ENCODE measurements around the gene SMCR8. TPM values are rescaled to one million over a fixed set of nuclear protein-coding genes. Genes with fewer than 3 reads are reported as not detected.

Gene SMCR8
- total and polyA plus RNA-seq, 2 of the 4 experiments (the other 2 are of a cell fraction) = 7.1 to 10.9 TPM

GRCh38 chr17:18291718-18292540, 23.2 kb upstream of the SMCR8 start:
- in situ Hi-C loops (cut with MboI; ENCODE audit: low sequenced_read_pairs) = no loop called here
- H3K36me3 ChIP-seq (ENCODE audit: control insufficient read depth, insufficient read depth, low read length) = peaks cover 49% of the 10 kb centered on the region
- TF ChIP-seq MAFK (IDR thresholded peaks at IDR 0.05; ENCODE audit: low read depth, low read length) (no peak), FOS (IDR thresholded peaks at IDR 0.05; ENCODE audit: low read depth, low read length) (no peak), SMC3 (IDR thresholded peaks at IDR 0.05; ENCODE audit: low read depth, low read length) (no peak), MAZ (IDR thresholded peaks at IDR 0.05; ENCODE audit: borderline replicate concordance, low read depth, low read length) (no peak), RCOR1 (IDR thresholded peaks at IDR 0.05; ENCODE audit: insufficient replicate concordance, low read length) (no peak), BHLHE40 (IDR thresholded peaks at IDR 0.05; ENCODE audit: low read depth, low read length) (no peak), POLR2A (IDR thresholded peaks at IDR 0.05; ENCODE audit: low read depth, low read length) (no peak), ELK1 (IDR thresholded peaks at IDR 0.05; ENCODE audit: borderline replicate concordance, low read depth, low read length) (no peak), RFX5 (IDR thresholded peaks at IDR 0.05; ENCODE audit: low read depth, low read length) (no peak), MXI1 (IDR thresholded peaks at IDR 0.05; ENCODE audit: borderline replicate concordance, low read depth, low read length) (no peak), RAD21 (IDR thresholded peaks at IDR 0.05; ENCODE audit: low read length) (no peak), NFE2L2 (IDR thresholded peaks at IDR 0.05; ENCODE audit: low read depth, low read length) (no peak), CHD1 (IDR thresholded peaks at IDR 0.05; ENCODE audit: low read depth, low read length) (no peak), CTCF (conservative IDR thresholded peaks at IDR 0.05; ENCODE audit: low read depth, low read length) (no peak), USF2 (IDR thresholded peaks at IDR 0.05; ENCODE audit: low read depth, low read length) (no peak)

More at GRCh38 chr17:18291718-18292540, 23.2 kb upstream of the SMCR8 start:
- H2BK120ac ChIP-seq (ENCODE audit: low read depth, low read length) = no peak overlapping the region
- no peak overlapping the region for H2BK20ac ChIP-seq (ENCODE audit: low read depth, low read length)
- no peak overlapping the region for H3K4ac ChIP-seq (ENCODE audit: low read depth, low read length)
- no peaks in the 10 kb centered on the region for H3K9me1 ChIP-seq (ENCODE audit: insufficient read depth, low read length)
- H4K5ac ChIP-seq (ENCODE audit: low read depth, low read length) = no peak overlapping the region
- no peaks in the 10 kb centered on the region for H4K20me1 ChIP-seq (ENCODE audit: insufficient read depth, low read length)
- dilution Hi-C loops (cut with HindIII; ENCODE audit: low sequenced_read_pairs, unreplicated experiment) = no loop called here
- CTCF ChIA-PET = no interaction called here
- no peak for ATAC-seq (ENCODE audit: low read depth)
- no peak overlapping the region for H3K4me3 ChIP-seq (ENCODE audit: insufficient read depth, low read depth, low read length)
- intact Hi-C loops (cut with micrococcal nuclease) = loop anchor here (2.0 kb wide), 1 partner anchor 19 kb away; no protein-coding TSS in a partner anchor
- H3K4me2 ChIP-seq (ENCODE audit: low read depth, low read length) = no peak overlapping the region
- no peak overlapping the region for H4K8ac ChIP-seq (ENCODE audit: low read depth in 2 of 2, low read length in 2 of 2)
- H2BK5ac ChIP-seq (ENCODE audit: low read depth, low read length, poor library complexity, severe bottlenecking) = no peak overlapping the region
- H3K79me1 ChIP-seq (ENCODE audit: low read depth in 1 of 2, low read length in 2 of 2) = peaks cover 0 to 8% of the 10 kb centered on the region in 2 experiments; a peak in 3 of 4 replicates
- H3K9me3 ChIP-seq (ENCODE audit: control insufficient read depth, insufficient read depth, low read length) = no peaks in the 10 kb centered on the region
- DNase-seq = no peak
- no peaks in the 10 kb centered on the region for H3K27me3 ChIP-seq (ENCODE audit: control insufficient read depth, insufficient read depth, low read length)
- WGBS, 2 experiments (ENCODE audit: extremely low coverage in 2 of 2, insufficient read length in 1 of 2) = no CpG with 5 or more reads among the region's 15 CpGs
- no peak overlapping the region for H2AFZ ChIP-seq (replicated peaks; ENCODE audit: low read length, poor library complexity)
- no peak overlapping the region for H3K23ac ChIP-seq (ENCODE audit: low read depth, low read length)
- BruUV-seq (replicated peaks) = no TSS peak
- H3K9ac ChIP-seq (ENCODE audit: low read depth, low read length) = no peak overlapping the region
- H3K56ac ChIP-seq (ENCODE audit: extremely low read depth, insufficient read depth, low read length) = no peak overlapping the region
- no peak overlapping the region for H2AK9ac ChIP-seq (replicated peaks; ENCODE audit: low read depth, low read length, poor library complexity)
- no peak overlapping the region for H4K91ac ChIP-seq (ENCODE audit: insufficient read depth, low read depth, low read length)
- H2AK5ac ChIP-seq (ENCODE audit: low read depth, low read length) = no peak overlapping the region
- no peak overlapping the region for H3K27ac ChIP-seq (ENCODE audit: insufficient read depth, low read length)
- no peak overlapping the region for H2BK15ac ChIP-seq (ENCODE audit: low read depth, low read length)
- no peaks in the 10 kb centered on the region for H3K4me1 ChIP-seq (ENCODE audit: control insufficient read depth, insufficient read depth, low read length)
- H3K18ac ChIP-seq (ENCODE audit: low read depth, low read length) = no peak overlapping the region
- no peak overlapping the region for H3K14ac ChIP-seq (replicated peaks; ENCODE audit: low read depth, low read length)
- POLR2A ChIA-PET (ENCODE audit: unreplicated experiment) = no interaction called here

Data from IMR-90 (cell line).